HL-60 (cell line): Measurements from ENCODE around the gene PITPNM3.

ENCODE experiments used
- CTCF ChIP-seq: IDR thresholded peaks from one replicate; pipeline ENCODE4 v1.5.1; 2011; ENCODE audit warnings: low read length, control low read depth, inconsistent platforms; ENCODE audit not compliant: insufficient read depth
- POLR2AphosphoS5 ChIP-seq: IDR thresholded peaks from 2 replicates; pipeline ENCODE4 v1.6.1; 2012; ENCODE audit warnings: low read depth
- SPI1 ChIP-seq: IDR thresholded peaks from 2 replicates; pipeline ENCODE4 v1.6.1; 2012; ENCODE audit warnings: low read depth, mild to moderate bottlenecking, borderline replicate concordance

GRCh38 chr17:6446516-6447100 lies 109.7 kb downstream of the PITPNM3 start:
- TF ChIP-seq CTCF = no peak
- TF ChIP-seq SPI1 = no peak
- TF ChIP-seq POLR2AphosphoS5 = no peak
